Esophagus (tissue), 2 donors: Measurements from ENCODE around the gene MCRIP1. TPM values are rescaled to one million over a fixed set of nuclear protein-coding genes. Genes with fewer than 3 reads are reported as not detected.
"Not testable (repeated sequence)": the region's sequence is repeated elsewhere in the genome, so short reads cannot be mapped to it uniquely, and the experiment has no call there.

ENCODE experiments used
- H3K27ac ChIP-seq, 2 donors: one replicate each; pipeline ENCODE4 v1.5.1; 2013; ENCODE audit warnings: low read depth in 2 of 2, mild to moderate bottlenecking in 2 of 2, inconsistent platforms in 1 of 2, low read length in 1 of 2, moderate library complexity in 1 of 2
- H3K27me3 ChIP-seq, 2 donors: one replicate each; pipeline ENCODE4 v1.6.1; 2013; ENCODE audit warnings: low read length in 2 of 2, control low read depth in 1 of 2, mild to moderate bottlenecking in 1 of 2; ENCODE audit not compliant: insufficient read depth in 2 of 2, control insufficient read depth in 1 of 2
- H3K36me3 ChIP-seq, 2 donors: one replicate each; pipeline ENCODE4 v1.6.1; 2013; ENCODE audit warnings: low read length in 1 of 2; ENCODE audit not compliant: control insufficient read depth in 2 of 2, insufficient read depth in 2 of 2
- H3K4me1 ChIP-seq, 2 donors: one replicate each; pipeline ENCODE4 v1.6.1; 2013; ENCODE audit warnings: low read length in 1 of 2; ENCODE audit not compliant: control insufficient read depth in 2 of 2, insufficient read depth in 2 of 2
- H3K4me3 ChIP-seq, 2 donors: one replicate each; pipeline ENCODE4 v1.5.1; 2013; ENCODE audit warnings: low read length in 2 of 2, mild to moderate bottlenecking in 2 of 2, low read depth in 1 of 2, moderate library complexity in 1 of 2
- H3K9me3 ChIP-seq, 2 donors: one replicate each; pipeline ENCODE4 v1.6.1; 2013; ENCODE audit warnings: mild to moderate bottlenecking in 2 of 2, low read depth in 1 of 2, low read length in 1 of 2, moderate library complexity in 1 of 2; ENCODE audit not compliant: control insufficient read depth in 2 of 2, insufficient read depth in 1 of 2
- WGBS, 2 donors: extraction: QIAGEN DNeasy Blood & Tissue Kit; methylation state at CpG; one replicate each; pipeline ENCODE4 v1.1.7; 2013; 5-methylcytosine and 5-hydroxymethylcytosine counted together
- polyA plus RNA-seq, 2 donors: library from polyadenylated mRNA; stranded (reverse); fragments of 200-250 nt; gene quantifications; one replicate each; pipeline ENCODE4 v1.2.3, GENCODE V29; 2013
- donor health status: healthy with polysubstance abuse.
- donor health status: Bipolar disorder and iron deficiency.

The MCRIP1 gene
- polyA plus RNA-seq, 2 donors = 24.7 to 32.3 TPM

GRCh38 chr17:81841866-81842265 is 8.8 kb upstream of the MCRIP1 start:
- H3K9me3 ChIP-seq = no peaks in the 10 kb centered on the region
- H3K4me3 ChIP-seq = no peak overlapping the region
- peaks cover 27 to 44% of the 10 kb centered on the region in 2 donors for H3K36me3 ChIP-seq
- peaks cover 2 to 12% of the 10 kb centered on the region in 2 donors for H3K4me1 ChIP-seq
- no peaks in the 10 kb centered on the region for H3K27me3 ChIP-seq
- 49 to 51% methylated on average over 15 of the region's 15 CpGs for WGBS, 2 donors
- peak overlapping the region; percentile 90 to 98 for H3K27ac ChIP-seq

GRCh38 chr17:81840826-81841778 is 8.0 kb upstream of the MCRIP1 start:
- no peaks in the 10 kb centered on the region for H3K27me3 ChIP-seq
- H3K4me3 ChIP-seq = no peak overlapping the region
- whole genome bisulfite sequencing, 2 donors = 43 to 48% methylated on average over 40 of the region's 40 CpGs
- no peaks in the 10 kb centered on the region for H3K9me3 ChIP-seq
- H3K36me3 ChIP-seq = peaks cover 27 to 36% of the 10 kb centered on the region in 2 donors
- peak overlapping the region; percentile 90 to 98 for H3K27ac ChIP-seq
- peaks cover 2 to 8% of the 10 kb centered on the region in 2 donors for H3K4me1 ChIP-seq

- H3K9me3 ChIP-seq, H3K27me3 ChIP-seq, H3K4me3 ChIP-seq: not testable (repeated sequence)
- peak overlapping the region; percentile 90 to 98 for H3K27ac ChIP-seq
- WGBS, 2 donors = 76 to 88% methylated on average over 5 of the region's 5 CpGs
- peaks cover 17 to 26% of the 10 kb centered on the region in 2 donors for H3K36me3 ChIP-seq
- H3K4me1 ChIP-seq = peaks cover 2 to 11% of the 10 kb centered on the region in 2 donors
These were observed 7.0 kb upstream of the MCRIP1 start for GRCh38 chr17:81840059-81840458.

- peaks cover 9 to 18% of the 10 kb centered on the region in 2 donors for H3K36me3 ChIP-seq
- no peaks in the 10 kb centered on the region for H3K9me3 ChIP-seq
- H3K27me3 ChIP-seq = no peaks in the 10 kb centered on the region
- H3K27ac ChIP-seq = peak overlapping the region in 1 of 2 donors; percentile 65
- H3K4me1 ChIP-seq = peaks cover 2 to 15% of the 10 kb centered on the region in 2 donors
- WGBS, 2 donors = 59 to 71% methylated on average over 15 of the region's 15 CpGs
- no peak overlapping the region for H3K4me3 ChIP-seq
These were observed 6.2 kb upstream of the MCRIP1 start for GRCh38 chr17:81839301-81839700.

GRCh38 chr17:81838753-81839255 is 5.7 kb upstream of the MCRIP1 start:
- H3K4me3 ChIP-seq = no peak overlapping the region
- H3K9me3 ChIP-seq = no peaks in the 10 kb centered on the region
- peaks cover 7 to 13% of the 10 kb centered on the region in 2 donors for H3K36me3 ChIP-seq
- H3K27ac ChIP-seq = peak overlapping the region in 1 of 2 donors; percentile 65
- WGBS, 2 donors = 28 to 41% methylated on average over 17 of the region's 17 CpGs
- H3K27me3 ChIP-seq = no peaks in the 10 kb centered on the region
- peaks cover 2 to 15% of the 10 kb centered on the region in 2 donors for H3K4me1 ChIP-seq

GRCh38 chr17:81837641-81838040 is 4.5 kb upstream of the MCRIP1 start:
- Histone ChIP-seq H3K9me3 (no peaks in the 10 kb centered on the region), H3K36me3 (peaks cover 0 to 2% of the 10 kb centered on the region in 2 donors), H3K27me3 (no peaks in the 10 kb centered on the region), H3K4me3 (no peak overlapping the region), H3K27ac (no peak overlapping the region), H3K4me1 (peaks cover 2 to 19% of the 10 kb centered on the region in 2 donors)
- WGBS, 2 donors = 78 to 82% methylated on average over 9 of the region's 9 CpGs

GRCh38 chr17:81834831-81835267 is 1.8 kb upstream of the MCRIP1 start, which contains the start of gene PPP1R27:
PPP1R27 (minus strand) TSS chr17:81835050; CDS start chr17:81834953, 97 bp downstream.
- Histone ChIP-seq H3K4me1 (peaks cover 2 to 22% of the 10 kb centered on the region in 2 donors), H3K4me3 (no peak within 1 kb of the TSS), H3K36me3 (no peaks in the 10 kb centered on the region), H3K27me3 (no peaks in the 10 kb centered on the region), H3K27ac (peak within 1 kb of the TSS in 1 of 2 donors; percentile 92), H3K9me3 (no peaks in the 10 kb centered on the region)
- 88 to 92% methylated on average over 26 of the region's 26 CpGs for WGBS, 2 donors

GRCh38 chr17:81833921-81834830 is 1.1 kb upstream of the MCRIP1 start:
- Histone ChIP-seq H3K36me3 (no peaks in the 10 kb centered on the region), H3K4me3 (peak overlapping the region; percentile 53 to 60), H3K27ac (peak overlapping the region; percentile 91 to 92), H3K9me3 (no peaks in the 10 kb centered on the region), H3K4me1 (peaks cover 2 to 26% of the 10 kb centered on the region in 2 donors), H3K27me3 (no peaks in the 10 kb centered on the region)
- 78% methylated on average over 31 of the region's 31 CpGs for WGBS, 2 donors

GRCh38 chr17:81832608-81833159 is 407 bp downstream of the MCRIP1 start:
- peak overlapping the region; percentile 86 to 91 for H3K27ac ChIP-seq
- no peaks in the 10 kb centered on the region for H3K36me3 ChIP-seq
- H3K4me1 ChIP-seq = peaks cover 0 to 31% of the 10 kb centered on the region in 2 donors
- WGBS, 2 donors = 0 to 1% methylated on average over 44 to 65 of the region's 65 CpGs
- H3K27me3 ChIP-seq = no peaks in the 10 kb centered on the region
- H3K4me3 ChIP-seq = peak overlapping the region; percentile 53 to 62
- no peaks in the 10 kb centered on the region for H3K9me3 ChIP-seq
